ENCODE measurements around the gene ANKRD10.
A peak's percentile ranks its signal among the peaks of the same experiment; 100 is the strongest.
"Not testable (repeated sequence)": the region's sequence is repeated elsewhere in the genome, so short reads cannot be mapped to it uniquely, and the experiment has no call there.

The ANKRD10 gene

GRCh38 chr13:110915057-110915873, at the start of gene ANKRD10:
Gene ANKRD10, minus strand, starts transcription at chr13:110915069. Its CDS starts 135 bp downstream, at chr13:110914934.
- DNase-seq (ENCODE audit: low spot score) = peak; percentile 98

DNA sequence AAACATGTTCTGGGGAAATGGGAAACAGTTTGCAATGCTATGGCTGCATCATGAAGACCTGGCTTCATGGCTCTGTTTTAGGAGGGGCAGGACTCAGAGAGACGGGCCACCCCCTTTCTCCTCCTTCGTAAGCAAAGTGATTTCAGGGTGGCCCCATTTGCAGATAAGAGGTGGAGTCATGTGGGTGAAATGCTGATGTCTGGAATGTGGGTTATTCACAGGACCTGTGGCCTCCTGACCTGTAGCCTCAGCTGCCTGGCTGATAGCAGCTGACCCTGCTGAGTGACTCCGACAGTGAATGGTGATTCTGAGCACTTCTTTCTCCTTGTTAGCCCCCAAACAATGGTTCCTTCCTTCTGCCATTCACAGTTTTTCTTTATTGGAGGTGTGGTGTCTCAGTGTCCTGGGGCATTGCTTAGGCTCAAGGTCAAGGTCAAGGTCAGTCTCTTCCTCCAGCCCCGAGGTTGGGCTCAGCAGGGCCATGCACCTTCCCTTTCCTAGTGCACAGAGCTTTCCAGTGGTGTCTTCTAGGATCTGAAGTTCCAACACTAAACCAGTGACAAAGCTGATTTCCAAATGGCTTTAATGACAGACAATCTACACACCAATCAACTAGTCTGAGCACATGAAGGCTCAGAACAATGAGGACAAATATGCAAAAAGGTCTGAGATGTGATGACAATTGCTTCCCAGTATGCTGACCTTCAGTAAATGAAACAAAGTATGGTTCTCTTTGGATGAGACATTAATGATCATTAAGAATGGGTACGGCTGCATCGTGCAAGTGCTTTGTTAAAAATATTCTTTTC, 49.6 kb upstream of the ANKRD10 start:
- DNase-seq (ENCODE audit: low spot score) = no peak

DNA sequence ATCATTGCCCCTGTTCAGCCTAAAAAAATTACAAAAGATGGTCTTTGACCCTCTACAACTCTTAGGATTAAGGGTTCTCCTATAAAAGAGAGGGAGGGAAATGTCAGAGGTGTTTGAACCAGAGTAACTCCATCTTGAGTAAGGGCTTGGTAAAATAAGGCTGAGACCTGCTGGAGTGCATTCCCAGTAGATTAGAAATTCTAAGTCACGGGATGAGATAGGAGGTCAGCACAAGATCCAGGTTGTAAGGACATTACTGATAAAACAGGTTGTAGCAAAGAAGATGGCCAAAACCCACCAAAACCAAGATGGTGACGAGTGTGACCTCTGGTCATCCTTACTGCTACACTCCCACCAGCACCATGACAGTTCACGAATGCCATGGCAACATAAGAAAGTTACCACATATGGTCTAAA, 48.7 kb upstream of the ANKRD10 start:
- DNase-seq (ENCODE audit: low spot score) = no peak

GRCh38 chr13:110961959-110962358, 47.1 kb upstream of the ANKRD10 start:
- DNase-seq (ENCODE audit: low spot score) = no peak

DNA sequence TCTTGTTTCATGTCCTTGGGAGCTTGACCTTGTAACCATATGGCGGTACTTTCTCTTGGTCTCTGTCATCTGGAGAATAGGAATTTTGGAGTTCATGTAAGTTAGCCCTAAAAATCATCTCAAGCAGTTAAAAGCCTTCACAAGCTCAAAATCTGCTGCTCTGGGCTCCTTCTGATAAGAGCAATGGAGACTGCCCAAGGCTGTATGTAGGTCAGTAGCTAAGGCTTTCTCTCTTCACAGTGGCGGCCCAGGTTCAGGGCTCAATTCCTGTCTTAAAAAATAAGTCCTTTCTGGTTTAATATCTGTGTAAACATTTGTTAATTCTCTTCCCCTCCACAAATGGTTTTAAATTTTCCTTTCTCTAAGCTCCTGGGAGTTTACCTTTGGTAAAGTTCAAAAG, 45.3 kb upstream of the ANKRD10 start:
- DNase-seq (ENCODE audit: low spot score) = no peak

DNA sequence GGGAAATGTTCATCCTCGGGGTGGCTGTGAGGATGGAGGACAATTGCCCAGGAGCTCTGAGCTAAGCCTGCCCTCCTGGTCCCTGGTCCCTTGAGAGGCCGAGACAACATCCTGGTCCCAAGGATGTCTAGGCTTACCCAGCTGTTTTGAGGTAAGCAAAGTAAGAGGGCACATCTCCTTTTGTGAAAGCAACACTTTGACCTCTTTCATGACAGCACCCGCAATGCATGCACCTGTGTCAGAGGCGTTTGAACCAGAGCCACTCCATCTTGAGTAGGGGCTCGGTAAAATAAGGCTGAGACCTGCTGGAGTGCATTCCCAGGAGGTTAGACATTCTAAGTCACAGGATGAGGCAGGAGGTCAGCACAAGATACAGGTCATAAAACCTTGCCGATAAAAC, 43.1 kb upstream of the ANKRD10 start:
- no peak for DNase-seq (ENCODE audit: low spot score)

DNA sequence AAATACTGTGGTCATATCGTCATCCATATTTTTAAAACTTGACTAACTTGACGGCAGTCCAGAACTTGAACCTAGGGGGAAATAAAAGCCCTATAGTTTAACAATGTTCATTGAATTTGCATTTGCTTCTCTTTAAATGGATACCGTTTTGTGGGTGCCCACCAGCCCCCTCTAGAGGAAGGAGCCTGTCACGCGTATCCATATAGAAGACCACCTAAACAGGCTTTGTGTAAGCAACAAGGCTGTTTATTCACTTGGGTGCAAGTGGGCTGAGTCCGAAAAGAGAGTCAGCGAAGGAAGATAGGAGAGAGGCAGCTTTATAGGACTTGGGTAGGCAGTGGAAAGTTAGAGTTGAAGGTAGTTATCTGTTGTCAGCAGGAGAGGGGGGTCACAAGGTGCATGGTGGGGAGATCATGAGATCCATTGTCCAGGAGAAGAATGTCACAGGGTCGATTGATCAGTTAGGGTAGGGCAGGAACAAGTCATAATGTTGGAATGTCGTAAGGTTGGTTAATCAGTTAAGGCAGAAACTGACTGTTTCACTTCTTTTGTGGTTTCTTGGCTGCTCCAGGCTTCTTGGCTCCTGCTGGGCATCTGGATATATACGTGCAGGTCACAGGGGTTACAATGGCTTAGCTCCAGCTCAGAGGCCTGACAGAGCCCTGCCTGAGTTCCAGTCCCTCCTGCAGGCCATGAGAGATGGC, 42.5 kb upstream of the ANKRD10 start:
- no peak for DNase-seq (ENCODE audit: low spot score)

GRCh38 chr13:110956216-110956615, 41.3 kb upstream of the ANKRD10 start:
- not testable (repeated sequence) for DNase-seq (ENCODE audit: low spot score)

DNA sequence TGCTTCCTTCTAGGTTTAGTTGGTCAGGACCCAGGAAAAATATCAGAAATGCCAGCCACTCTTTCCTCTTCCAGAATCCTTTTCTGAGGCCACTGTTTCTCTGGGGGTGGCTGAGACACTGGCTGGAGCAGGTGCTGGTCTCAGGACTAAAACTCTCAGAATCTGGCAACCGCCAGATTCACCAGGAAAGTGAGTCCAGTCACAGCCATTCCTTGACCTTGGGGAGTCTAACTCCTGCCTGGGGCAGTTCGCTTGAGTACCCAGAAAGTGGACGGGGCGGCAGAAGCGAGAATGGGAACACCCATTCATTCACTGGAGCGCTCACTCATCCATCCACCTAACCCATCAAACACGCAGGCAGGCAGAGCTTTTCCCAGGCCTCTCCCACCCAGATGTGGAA, 40.7 kb upstream of the ANKRD10 start:
- DNase-seq (ENCODE audit: low spot score) = not testable (repeated sequence)

DNA sequence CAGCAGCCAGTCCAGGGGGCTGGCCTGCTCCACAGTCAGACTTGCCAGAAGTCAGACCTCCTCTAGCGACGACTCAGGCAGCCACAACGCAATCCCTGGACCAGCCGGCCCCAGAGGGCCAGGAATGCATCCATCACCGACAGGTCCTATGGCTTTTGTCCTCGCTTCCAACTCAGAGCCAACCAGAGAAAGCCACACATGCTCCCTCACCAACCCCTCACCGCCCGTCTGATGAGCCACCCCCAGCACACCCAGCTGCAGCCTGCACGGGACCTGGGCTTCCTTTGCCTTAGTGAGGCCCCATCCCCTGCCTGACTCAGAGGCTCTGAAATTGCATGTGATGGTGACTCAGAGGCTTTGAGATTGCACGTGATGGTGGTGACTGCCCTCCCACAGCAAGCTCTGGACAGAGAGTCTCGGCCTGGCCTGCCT, 40.2 kb upstream of the ANKRD10 start:
- not testable (repeated sequence) for DNase-seq (ENCODE audit: low spot score)

GRCh38 chr13:110954533-110954920, 39.7 kb upstream of the ANKRD10 start:
- not testable (repeated sequence) for DNase-seq (ENCODE audit: low spot score)

GRCh38 chr13:110953833-110954532, 39.1 kb upstream of the ANKRD10 start:
- no peak for DNase-seq (ENCODE audit: low spot score)

GRCh38 chr13:110953416-110953815, 38.5 kb upstream of the ANKRD10 start:
- no peak for DNase-seq (ENCODE audit: low spot score)

- not testable (repeated sequence) for DNase-seq (ENCODE audit: low spot score)
Observed at GRCh38 chr13:110952135-110952534, 37.3 kb upstream of the ANKRD10 start.

- no peak for DNase-seq (ENCODE audit: low spot score)
Observed at GRCh38 chr13:110950819-110951570, 36.1 kb upstream of the ANKRD10 start.

- no peak for DNase-seq (ENCODE audit: low spot score)
Observed at GRCh38 chr13:110950356-110950755, 35.5 kb upstream of the ANKRD10 start.

DNA sequence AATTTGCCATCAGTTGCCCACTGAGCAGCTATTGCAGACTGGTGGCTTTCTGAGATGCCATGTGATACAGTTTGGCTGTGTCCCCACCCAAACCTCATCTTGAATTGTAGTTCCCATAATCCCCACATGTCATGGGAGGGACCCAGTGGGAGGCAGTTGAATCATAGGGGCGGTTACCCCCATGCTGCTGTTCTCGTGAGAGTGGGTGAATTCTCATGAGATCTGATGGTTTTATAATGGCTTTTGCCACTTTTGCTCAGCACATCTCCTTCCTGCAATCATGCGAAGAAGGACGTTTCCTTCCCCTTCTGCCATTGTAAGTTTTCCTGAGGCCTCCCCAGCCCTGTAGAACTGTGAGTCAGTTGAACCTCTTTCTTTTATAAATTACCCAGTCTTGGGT, 34.8 kb upstream of the ANKRD10 start:
- no peak for DNase-seq (ENCODE audit: low spot score)

GRCh38 chr13:110949116-110949515, 34.2 kb upstream of the ANKRD10 start:
- DNase-seq (ENCODE audit: low spot score) = no peak

- not testable (repeated sequence) for DNase-seq (ENCODE audit: low spot score)
Observed at GRCh38 chr13:110947338-110947737, 32.5 kb upstream of the ANKRD10 start.

DNA sequence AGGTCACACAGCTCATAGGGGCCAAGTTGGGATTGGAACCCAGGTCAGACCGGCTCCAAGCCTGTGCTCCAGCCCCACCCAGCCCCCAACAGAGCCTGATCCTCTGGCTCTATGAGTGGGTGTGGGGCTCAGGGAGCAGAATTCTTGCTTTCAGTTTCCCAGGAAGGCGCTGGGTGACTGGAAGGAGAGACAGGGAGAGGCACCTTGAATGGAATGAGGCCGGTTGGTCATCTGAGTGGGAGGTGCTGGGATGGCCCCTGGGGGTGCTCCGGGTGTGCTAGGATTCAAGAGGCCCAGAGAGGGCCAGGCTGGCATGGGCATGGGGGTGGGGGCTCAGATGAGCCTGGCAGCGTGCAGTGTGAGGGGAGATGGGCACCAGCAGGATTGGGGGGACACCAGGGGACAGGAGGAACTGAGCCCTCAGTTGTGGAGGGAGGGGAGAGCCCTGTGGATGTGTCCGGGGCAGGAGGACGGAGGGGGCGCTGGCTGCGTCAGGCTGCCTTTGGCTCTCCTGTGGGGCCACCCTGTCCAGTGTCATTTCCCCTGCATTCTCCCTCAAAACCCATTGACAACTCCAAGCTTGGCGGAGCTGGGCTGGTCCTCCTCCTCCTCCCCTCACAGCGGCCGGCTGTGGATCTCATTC, 31.2 kb upstream of the ANKRD10 start:
- DNase-seq (ENCODE audit: low spot score) = no peak

Data from germinal center (tissue), 1 donor.